Muscle of back (tissue), 11 donors: Measurements from ENCODE around the gene C22orf23. TPM values are rescaled to one million over a fixed set of nuclear protein-coding genes. Genes with fewer than 3 reads are reported as not detected.
A peak's percentile ranks its signal among the peaks of the same experiment; 100 is the strongest.

Experiments
- DNase-seq, 3 donors: peaks; one replicate each; pipeline versions ENCODE4 v3.0.0 to v3.0.0-alpha.2; 2013
- polyA plus RNA-seq, 10 donors: library from polyadenylated mRNA; unstranded; fragments of 120-200 nt; gene quantifications; one replicate each; pipeline ENCODE4 v1.2.1, GENCODE V29; 2013; ENCODE audit not compliant: insufficient read length in 10 of 10

Gene C22orf23
- polyA plus RNA-seq, 10 donors = 6.7 to 11.1 (median 8.9) TPM

- DNase-seq = no peak
These were observed 26.4 kb downstream of the C22orf23 start for GRCh38 chr22:37926771-37927636.

- DNase-seq = no peak
These were observed 27.0 kb downstream of the C22orf23 start for GRCh38 chr22:37926358-37926757.

GRCh38 chr22:37925767-37926166 is 27.6 kb downstream of the C22orf23 start:
- DNase-seq = no peak

GRCh38 chr22:37925330-37925729 is 28.1 kb downstream of the C22orf23 start:
- DNase-seq = no peak

GRCh38 chr22:37924386-37925065 is 28.9 kb downstream of the C22orf23 start:
- no peak for DNase-seq

DNA sequence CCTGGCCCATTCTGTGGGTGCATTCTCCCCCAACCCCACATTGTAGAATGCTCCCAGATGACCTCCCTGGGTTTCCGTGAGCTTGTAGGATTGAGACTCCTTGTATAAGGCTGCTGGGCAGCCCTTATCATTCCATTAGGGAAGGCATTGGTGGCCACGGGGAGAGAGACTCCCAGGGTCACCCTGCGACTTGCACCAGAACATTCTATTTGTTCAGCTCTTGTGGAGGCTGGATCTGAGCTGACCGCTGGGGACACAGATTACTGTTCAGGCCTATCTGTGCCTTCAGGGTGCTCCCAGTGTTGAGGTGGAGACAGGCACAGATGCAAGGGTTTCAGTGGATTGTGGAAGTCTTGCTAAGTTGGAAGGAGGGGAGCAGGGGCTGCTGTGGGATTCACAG is 29.5 kb downstream of the C22orf23 start:
- no peak for DNase-seq

GRCh38 chr22:37922191-37922590 is 31.2 kb downstream of the C22orf23 start:
- no peak for DNase-seq

- no peak for DNase-seq
These were observed 33.3 kb downstream of the C22orf23 start for GRCh38 chr22:37920126-37920525.

GRCh38 chr22:37918580-37919270 is 34.7 kb downstream of the C22orf23 start:
- no peak for DNase-seq

- DNase-seq = no peak
These were observed 35.4 kb downstream of the C22orf23 start for GRCh38 chr22:37917874-37918548.

DNA sequence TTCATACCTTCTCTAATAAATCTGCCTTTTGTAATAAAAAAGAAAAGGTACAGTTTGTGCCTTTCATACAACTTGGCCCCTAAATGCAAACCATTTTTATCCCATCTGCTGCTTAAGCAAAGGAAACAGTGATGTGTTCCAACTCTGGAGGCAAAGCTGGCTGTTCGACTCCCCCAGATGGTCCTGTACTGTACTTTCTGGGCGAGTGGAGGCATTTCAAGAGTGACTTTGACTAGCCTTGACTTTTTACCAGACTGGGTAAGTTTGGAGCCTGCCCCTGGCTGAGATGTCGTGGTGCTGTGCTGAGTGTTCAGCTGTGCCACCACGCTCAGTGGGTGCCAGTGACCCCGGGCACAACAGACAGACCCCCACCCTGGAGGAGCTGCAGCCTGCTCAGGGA is 37.1 kb downstream of the C22orf23 start:
- DNase-seq = no peak

- DNase-seq = no peak
These were observed 40.1 kb downstream of the C22orf23 start for GRCh38 chr22:37913233-37913721.

DNA sequence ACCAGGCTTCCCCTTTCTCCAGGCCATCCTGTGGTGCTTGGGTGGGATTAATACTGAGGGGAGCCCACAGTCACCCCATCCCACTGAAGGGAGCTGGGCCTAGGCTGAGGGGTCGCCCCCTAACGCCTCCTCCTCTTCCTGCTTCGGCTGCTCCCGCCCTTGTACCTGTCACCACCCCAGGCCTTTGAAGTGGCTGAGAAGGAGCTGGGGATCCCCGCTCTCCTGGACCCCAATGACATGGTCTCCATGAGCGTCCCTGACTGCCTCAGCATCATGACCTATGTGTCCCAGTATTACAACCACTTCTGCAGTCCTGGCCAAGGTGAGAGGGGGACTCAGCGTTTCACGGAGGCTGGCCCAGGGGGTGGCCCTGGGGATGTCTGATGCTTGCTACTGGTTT is 41.2 kb downstream of the C22orf23 start:
- DNase-seq = no peak

DNA sequence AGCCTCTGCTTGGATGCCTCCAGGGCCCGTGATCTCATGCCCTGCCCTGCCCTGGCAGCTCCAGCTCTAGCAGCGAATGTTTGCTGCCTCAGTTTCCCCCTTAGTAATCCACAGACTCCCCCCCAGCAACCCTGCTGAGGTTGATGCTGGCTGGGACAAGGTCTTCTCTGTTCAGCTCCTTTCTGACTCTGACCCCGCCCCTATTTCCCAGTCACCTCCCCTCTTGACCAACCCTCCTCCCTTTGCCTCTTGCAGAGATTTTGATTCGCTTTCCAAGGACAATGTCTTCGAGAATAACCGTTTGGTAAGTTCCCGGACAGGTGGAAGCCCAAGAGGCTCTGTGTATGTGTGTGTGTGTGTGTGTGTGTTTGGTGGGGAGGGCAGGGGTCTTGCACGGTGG is 41.7 kb downstream of the C22orf23 start:
- no peak for DNase-seq

DNA sequence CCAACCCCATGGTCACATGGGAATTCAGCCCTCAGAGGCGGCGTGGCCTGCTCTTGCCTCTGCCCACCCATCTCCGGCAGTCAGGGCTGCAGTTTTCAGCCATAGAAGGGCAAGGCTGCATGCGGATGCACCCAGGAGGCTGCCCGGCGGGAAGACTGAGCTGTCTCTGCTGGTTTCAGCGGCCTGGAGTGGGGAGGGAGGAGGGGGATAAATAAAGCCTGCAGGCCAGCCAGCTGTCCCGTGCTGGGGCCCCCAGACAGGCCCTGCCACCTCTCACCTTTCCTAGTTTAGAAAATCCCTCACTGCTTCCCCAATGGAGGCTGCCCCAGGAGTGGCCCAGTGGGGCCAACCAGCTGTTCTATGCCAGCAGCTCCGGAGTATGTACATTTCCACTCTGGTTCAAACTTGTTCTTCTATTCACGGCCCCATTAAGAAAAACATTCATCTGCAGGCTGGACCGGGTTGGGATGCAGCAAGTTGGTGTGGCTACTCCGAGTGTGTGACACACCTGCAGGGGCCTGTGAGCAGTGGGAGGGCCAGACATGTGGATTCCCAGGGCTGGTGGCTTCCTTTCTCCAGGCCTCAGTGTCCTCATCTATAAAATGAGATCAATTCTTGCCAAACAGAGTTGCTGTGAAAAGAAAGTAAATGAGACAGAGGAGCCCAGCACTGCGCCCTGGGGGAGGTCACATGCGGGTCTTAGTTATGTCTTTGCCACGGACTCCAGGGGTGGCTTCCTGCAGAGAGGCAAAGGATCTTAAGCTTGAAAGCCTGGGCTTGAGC is 42.3 kb downstream of the C22orf23 start:
- peak in 2 of 3 donors; percentile 48 to 54 for DNase-seq

- DNase-seq = no peak
These were observed 43.6 kb downstream of the C22orf23 start for GRCh38 chr22:37909766-37910165.

- no peak for DNase-seq
These were observed 46.1 kb downstream of the C22orf23 start for GRCh38 chr22:37907036-37907954.

DNA sequence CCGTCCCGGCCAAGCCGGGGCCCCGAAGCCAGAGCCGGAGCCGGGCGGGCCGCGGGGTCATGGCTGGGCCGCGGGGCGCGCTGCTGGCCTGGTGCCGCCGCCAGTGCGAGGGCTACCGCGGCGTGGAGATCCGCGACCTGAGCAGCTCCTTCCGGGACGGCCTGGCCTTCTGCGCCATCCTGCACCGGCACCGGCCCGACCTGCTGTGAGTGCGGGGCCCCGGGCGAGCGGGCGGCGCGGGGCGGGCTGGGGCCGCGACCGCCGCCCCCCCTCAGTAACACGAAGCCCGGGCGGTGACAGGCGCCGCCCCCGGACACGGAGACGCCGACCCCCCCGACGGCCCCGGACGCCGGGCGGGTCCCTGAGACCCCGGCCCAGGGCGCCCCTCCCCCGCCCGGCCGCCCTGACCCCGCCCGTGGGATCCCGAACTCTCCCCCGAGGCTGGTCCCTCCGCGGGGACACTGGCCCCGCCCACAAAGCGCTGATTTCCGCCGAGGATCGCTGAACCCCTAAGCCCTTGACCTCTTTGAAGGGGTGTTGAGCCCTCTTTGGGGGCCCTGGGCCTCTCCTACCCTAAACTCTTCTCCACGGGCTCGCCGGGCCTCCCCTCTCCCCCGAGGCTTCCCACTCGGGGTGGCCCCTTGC is 46.9 kb downstream of the C22orf23 start:
- DNase-seq = no peak
